Esophagus muscularis mucosa (tissue), 3 donors: Measurements from ENCODE around the gene FXYD5.

Source experiments
- POLR2A ChIP-seq: fragments of 450-650 bp; IDR thresholded peaks from one replicate; pipeline ENCODE4 v1.6.1; 2017; ENCODE audit warnings: antibody characterized with exemption, moderate library complexity, mild to moderate bottlenecking, low read depth
- POLR2AphosphoS5 ChIP-seq, 2 donors: sonication (generic); formaldehyde crosslinking; IDR thresholded peaks; one replicate each; pipeline ENCODE4 v1.6.1; 2017; ENCODE audit warnings: antibody characterized with exemption in 2 of 2
- TF ChIP-seq, protein P1 (sequence below), 3 experiments: fragments of 200-600 bp in 2 of 3; fragments of 450-650 bp in 1 of 3; sonication (generic) in 2 of 3; IDR thresholded peaks; one replicate each; pipeline ENCODE4 v1.5.1; 2017 to 2019; ENCODE audit warnings: antibody characterized with exemption in 3 of 3, mild to moderate bottlenecking in 2 of 3, moderate library complexity in 1 of 3

DNA sequence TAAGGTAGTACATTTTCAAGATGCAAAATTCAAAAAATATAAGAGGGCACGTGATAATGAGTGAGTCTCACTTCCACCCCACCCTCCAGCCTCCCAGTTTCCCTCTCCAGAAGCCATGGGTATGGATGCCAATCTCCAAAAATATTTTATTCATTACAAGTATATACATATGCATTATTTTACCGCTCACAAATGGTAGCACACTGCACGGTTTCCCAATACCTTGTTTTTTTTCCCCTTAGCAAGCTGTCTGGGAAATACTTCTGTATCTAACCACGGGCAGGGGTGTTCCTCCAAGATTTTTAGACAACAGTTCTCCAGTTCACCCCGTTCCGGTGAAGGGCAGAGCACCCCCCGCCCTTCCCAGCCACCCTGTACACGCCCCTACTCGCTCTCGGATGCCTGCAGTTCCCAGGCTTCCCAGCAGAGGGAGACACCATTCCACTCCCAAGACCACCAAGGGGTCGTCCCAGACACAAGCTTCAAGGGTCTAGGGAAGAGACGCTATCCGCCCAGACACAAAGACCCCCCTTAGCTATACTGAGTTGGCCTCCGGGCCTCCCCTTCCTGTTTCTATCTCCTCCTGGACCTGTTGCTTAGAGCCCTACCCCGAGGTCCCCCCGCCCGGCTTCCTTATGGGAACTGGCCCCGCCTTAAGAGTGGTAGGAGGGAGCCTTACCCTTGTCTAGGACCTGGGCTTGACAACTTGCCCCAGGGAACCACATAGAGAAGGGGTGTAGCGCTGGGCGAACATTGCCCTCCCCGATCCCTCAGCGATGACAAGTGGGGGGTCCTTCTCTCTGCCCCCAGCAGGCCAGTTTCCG is 40.0 kb upstream of the FXYD5 start:
- TF ChIP-seq, protein P1, sequence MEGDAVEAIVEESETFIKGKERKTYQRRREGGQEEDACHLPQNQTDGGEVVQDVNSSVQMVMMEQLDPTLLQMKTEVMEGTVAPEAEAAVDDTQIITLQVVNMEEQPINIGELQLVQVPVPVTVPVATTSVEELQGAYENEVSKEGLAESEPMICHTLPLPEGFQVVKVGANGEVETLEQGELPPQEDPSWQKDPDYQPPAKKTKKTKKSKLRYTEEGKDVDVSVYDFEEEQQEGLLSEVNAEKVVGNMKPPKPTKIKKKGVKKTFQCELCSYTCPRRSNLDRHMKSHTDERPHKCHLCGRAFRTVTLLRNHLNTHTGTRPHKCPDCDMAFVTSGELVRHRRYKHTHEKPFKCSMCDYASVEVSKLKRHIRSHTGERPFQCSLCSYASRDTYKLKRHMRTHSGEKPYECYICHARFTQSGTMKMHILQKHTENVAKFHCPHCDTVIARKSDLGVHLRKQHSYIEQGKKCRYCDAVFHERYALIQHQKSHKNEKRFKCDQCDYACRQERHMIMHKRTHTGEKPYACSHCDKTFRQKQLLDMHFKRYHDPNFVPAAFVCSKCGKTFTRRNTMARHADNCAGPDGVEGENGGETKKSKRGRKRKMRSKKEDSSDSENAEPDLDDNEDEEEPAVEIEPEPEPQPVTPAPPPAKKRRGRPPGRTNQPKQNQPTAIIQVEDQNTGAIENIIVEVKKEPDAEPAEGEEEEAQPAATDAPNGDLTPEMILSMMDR (IDR thresholded peaks at IDR 0.05), result peak; percentile 80 to 97 (median 83)
- TF ChIP-seq POLR2A, result no peak
- peak in 1 of 2 donors; percentile 17 for TF ChIP-seq POLR2AphosphoS5 (IDR thresholded peaks at IDR 0.05)
